Natural killer cell (primary cell): ENCODE measurements around the gene RBMY1J. TPM values are rescaled to one million over a fixed set of nuclear protein-coding genes. Genes with fewer than 3 reads are reported as not detected.
"Not testable (repeated sequence)": the region's sequence is repeated elsewhere in the genome, so short reads cannot be mapped to it uniquely, and the experiment has no call there.

ENCODE experiments used
- ATAC-seq, 3 donors: fragments of 150-1000 bp in 2 of 3; fragments of 200-7000 bp in 1 of 3; cut with Tn5 transposase; 1 replicate in 1 of 3; 2 replicates in 2 of 3; pipeline ENCODE4 v1.10.0; 2021; ENCODE audit warnings: mild to moderate bottlenecking in 2 of 3, moderate library complexity in 2 of 3
- DNase-seq, 2 donors: peaks; one replicate each; pipeline versions ENCODE4 v3.0.0 to v3.0.0-alpha.2; 2013 to 2021; ENCODE audit warnings: mixed read lengths in 1 of 2
- H3K27ac ChIP-seq: one replicate; pipeline ENCODE4 v1.5.1; 2013; ENCODE audit warnings: mild to moderate bottlenecking, low read length
- H3K27me3 ChIP-seq: one replicate; pipeline ENCODE4 v1.6.1; 2013; ENCODE audit warnings: low read length; ENCODE audit not compliant: control insufficient read depth, insufficient read depth
- H3K36me3 ChIP-seq: one replicate; pipeline ENCODE4 v1.6.1; 2013; ENCODE audit warnings: low read length; ENCODE audit not compliant: control insufficient read depth, insufficient read depth
- H3K4me1 ChIP-seq: one replicate; pipeline ENCODE4 v1.6.1; 2013; ENCODE audit warnings: low read length; ENCODE audit not compliant: control insufficient read depth, insufficient read depth
- H3K4me3 ChIP-seq: one replicate; pipeline ENCODE4 v1.5.1; 2013; ENCODE audit warnings: low read length
- H3K9me3 ChIP-seq: one replicate; pipeline ENCODE4 v1.6.1; 2013; ENCODE audit warnings: low read length; ENCODE audit not compliant: control insufficient read depth, insufficient read depth
- H3K27ac Mint-ChIP-seq, 2 donors: one replicate each; pipeline ENCODE4 v1.8.0; 2022; ENCODE audit warnings: mild to moderate bottlenecking in 2 of 2, mixed read lengths in 2 of 2, moderate library complexity in 1 of 2
- H3K27me3 Mint-ChIP-seq, 2 donors: one replicate each; pipeline ENCODE4 v1.8.0; 2022; ENCODE audit warnings: low read depth in 2 of 2, mixed read lengths in 2 of 2
- H3K36me3 Mint-ChIP-seq: one replicate; pipeline ENCODE4 v1.8.0; 2022; ENCODE audit warnings: mixed read lengths
- H3K4me1 Mint-ChIP-seq, 2 donors: one replicate each; pipeline ENCODE4 v1.8.0; 2022; ENCODE audit warnings: mixed read lengths in 2 of 2
- H3K4me3 Mint-ChIP-seq: one replicate; pipeline ENCODE4 v1.8.0; 2022; ENCODE audit warnings: mild to moderate bottlenecking, moderate library complexity, mixed read lengths
- H3K9me3 Mint-ChIP-seq, 2 donors: one replicate each; pipeline ENCODE4 v1.8.0; 2022; ENCODE audit warnings: mixed read lengths in 2 of 2
- WGBS: methylation state at CpG from one replicate; pipeline ENCODE4 v1.1.7; 2013; ENCODE audit warnings: missing lambda C conversion rate; ENCODE audit not compliant: insufficient coverage; 5-methylcytosine and 5-hydroxymethylcytosine counted together
- intact Hi-C: fragments of 100-400 bp; cut with micrococcal nuclease; formaldehyde crosslinking; loops from one replicate; pipeline ENCODE4 v1.14.2; 2022
- total RNA-seq, 4 donors: library from RNA; stranded (reverse); fragments of 120-200 nt in 1 of 4; gene quantifications; one replicate each; pipeline versions ENCODE4 v1.2.3 to v1.2.4, GENCODE V29; 2013 to 2022

RBMY1J gene
- total RNA-seq, 3 donors from 2014 or later (not counting 1 experiment from before 2014, with no cell fraction given), result not detected

DNA sequence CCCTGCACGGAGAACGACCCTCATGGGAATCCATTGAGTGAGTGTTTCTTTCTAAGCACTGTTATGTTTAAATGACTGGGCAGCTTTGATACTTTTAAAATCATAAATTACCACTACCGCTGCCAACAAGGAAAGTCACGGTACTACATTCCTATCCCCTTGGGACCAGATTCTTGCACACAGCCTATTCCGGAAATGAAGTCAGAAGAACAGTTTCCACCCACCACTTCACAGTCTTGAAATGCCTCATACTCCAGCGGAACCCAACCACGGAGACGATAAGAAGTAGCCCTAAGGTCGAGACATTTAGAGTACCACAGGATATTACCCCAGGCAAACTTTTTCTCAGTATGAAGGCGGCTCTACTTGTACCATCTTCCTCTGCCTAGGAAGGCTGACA, 58.8 kb downstream of the RBMY1J start:
- H3K36me3 ChIP-seq, H3K27me3 Mint-ChIP-seq, H3K4me1 ChIP-seq, H3K36me3 Mint-ChIP-seq, H3K9me3 Mint-ChIP-seq, H3K4me1 Mint-ChIP-seq, H3K4me3 Mint-ChIP-seq, ATAC-seq, intact Hi-C loops, DNase-seq, H3K4me3 ChIP-seq, H3K27ac ChIP-seq, H3K27me3 ChIP-seq, H3K9me3 ChIP-seq, H3K27ac Mint-ChIP-seq: not testable (repeated sequence)
- WGBS, result no CpG with 5 or more reads among the region's 10 CpGs

Other genes starting within 250 kb of the RBMY1J start
- gene RBMY1F, start 220.5 kb upstream of the RBMY1J start, total RNA-seq, result not detected